ENCODE results near the gene LARP4B. TPM values are rescaled to one million over a fixed set of nuclear protein-coding genes. Genes with fewer than 3 reads are reported as not detected.

The LARP4B gene
- polyA plus RNA-seq, 1 donor (not counting 4 experiments of a cell fraction or from before 2014, with no cell fraction given), result 39.4 TPM

GRCh38 chr10:916716-917415, 14.6 kb downstream of the LARP4B start:
- H3K9me1 ChIP-seq (ENCODE audit: control insufficient read depth, extremely low read depth, insufficient read depth, low read length), result no peaks in the 10 kb centered on the region
- no peak overlapping the region for H3K4me3 ChIP-seq (ENCODE audit: control insufficient read depth in 2 of 3, extremely low read depth in 1 of 3, insufficient read depth in 2 of 3, low read depth in 1 of 3, low read length in 3 of 3)
- no peak overlapping the region for H3K27ac ChIP-seq (ENCODE audit: control insufficient read depth, insufficient read depth, low read length)
- no peaks in the 10 kb centered on the region for H3K9me3 ChIP-seq (ENCODE audit: control insufficient read depth, low read depth, low read length)
- peaks cover 1 to 2% of the 10 kb centered on the region in 2 experiments for H3K36me3 ChIP-seq (ENCODE audit: control insufficient read depth in 2 of 2, extremely low read depth in 1 of 2, insufficient read depth in 2 of 2, low read length in 2 of 2)
- H3K79me2 ChIP-seq (ENCODE audit: control insufficient read depth, insufficient read depth, low read length), result peaks cover 95% of the 10 kb centered on the region
- no peak overlapping the region for H3K9ac ChIP-seq (ENCODE audit: control insufficient read depth, extremely low read depth, insufficient read depth, low read length)
- H3K4me2 ChIP-seq (ENCODE audit: control insufficient read depth, extremely low read depth, insufficient read depth, low read depth, low read length), result no peak overlapping the region
- no peaks in the 10 kb centered on the region for H3K4me1 ChIP-seq (ENCODE audit: control insufficient read depth, extremely low read depth, insufficient read depth, low read length)
- dilution Hi-C loops (cut with MboI; ENCODE audit: extremely low pct_ligation_motif_present, low sequenced_read_pairs), result no loop called here
- no peak for FAIRE-seq
- no peak for TF ChIP-seq CTCF (optimal IDR thresholded peaks at IDR 0.05 in 1 of 3, IDR thresholded peaks at IDR 0.05 in 1 of 3, conservative IDR thresholded peaks at IDR 0.05 in 1 of 3; ENCODE audit: extremely low read depth in 1 of 3, insufficient read depth in 2 of 3, low read length in 3 of 3)
- no peak for TF ChIP-seq EZH2 (IDR thresholded peaks at IDR 0.05; ENCODE audit: low read length)
- peaks cover 19% of the 10 kb centered on the region for H4K20me1 ChIP-seq (ENCODE audit: control insufficient read depth, extremely low read depth, insufficient read depth, low read length)
- H3K27me3 ChIP-seq (ENCODE audit: control insufficient read depth, extremely low read depth, insufficient read depth, low read length), result no peaks in the 10 kb centered on the region
- DNase-seq (ENCODE audit: low read depth, low spot score), result no peak
- no peak overlapping the region for H2AFZ ChIP-seq (ENCODE audit: control insufficient read depth, low read length)

GRCh38 chr10:909831-910230, 21.7 kb downstream of the LARP4B start:
- H3K4me2 ChIP-seq (ENCODE audit: control insufficient read depth, extremely low read depth, insufficient read depth, low read depth, low read length), result no peak overlapping the region

More at GRCh38 chr10:909831-910230, 21.7 kb downstream of the LARP4B start:
- dilution Hi-C loops (cut with MboI; ENCODE audit: extremely low pct_ligation_motif_present, low sequenced_read_pairs), result no loop called here
- Histone ChIP-seq H3K36me3 (ENCODE audit: control insufficient read depth in 2 of 2, extremely low read depth in 1 of 2, insufficient read depth in 2 of 2, low read length in 2 of 2) (peaks cover 10 to 23% of the 10 kb centered on the region in 2 experiments), H4K20me1 (ENCODE audit: control insufficient read depth, extremely low read depth, insufficient read depth, low read length) (peaks cover 21% of the 10 kb centered on the region), H3K27me3 (ENCODE audit: control insufficient read depth, extremely low read depth, insufficient read depth, low read length) (no peaks in the 10 kb centered on the region), H3K4me1 (ENCODE audit: control insufficient read depth, extremely low read depth, insufficient read depth, low read length) (no peaks in the 10 kb centered on the region), H3K9me1 (ENCODE audit: control insufficient read depth, extremely low read depth, insufficient read depth, low read length) (no peaks in the 10 kb centered on the region), H3K79me2 (ENCODE audit: control insufficient read depth, insufficient read depth, low read length) (peaks cover 91% of the 10 kb centered on the region), H3K4me3 (ENCODE audit: control insufficient read depth in 2 of 3, extremely low read depth in 1 of 3, insufficient read depth in 2 of 3, low read depth in 1 of 3, low read length in 3 of 3) (no peak overlapping the region), H3K27ac (ENCODE audit: control insufficient read depth, insufficient read depth, low read length) (no peak overlapping the region), H2AFZ (ENCODE audit: control insufficient read depth, low read length) (no peak overlapping the region), H3K9ac (ENCODE audit: control insufficient read depth, extremely low read depth, insufficient read depth, low read length) (no peak overlapping the region), H3K9me3 (ENCODE audit: control insufficient read depth, low read depth, low read length) (no peaks in the 10 kb centered on the region)
- FAIRE-seq (no peak), DNase-seq (ENCODE audit: low read depth, low spot score) (no peak)
- TF ChIP-seq CTCF (optimal IDR thresholded peaks at IDR 0.05 in 1 of 3, IDR thresholded peaks at IDR 0.05 in 1 of 3, conservative IDR thresholded peaks at IDR 0.05 in 1 of 3; ENCODE audit: extremely low read depth in 1 of 3, insufficient read depth in 2 of 3, low read length in 3 of 3), result no peak
- no peak for TF ChIP-seq EZH2 (IDR thresholded peaks at IDR 0.05; ENCODE audit: low read length)
